HT-29 (cell line): ENCODE measurements around the gene THAP7. TPM values are rescaled to one million over a fixed set of nuclear protein-coding genes. Genes with fewer than 3 reads are reported as not detected.

Source experiments
- DNase-seq: peaks from one replicate; pipeline ENCODE4 v3.0.0-alpha.2; 2015; ENCODE audit warnings: low spot score
- total RNA-seq: library from RNA; depleted of rRNA; stranded (reverse); fragments of >200 nt; shearing (Covaris generic); gene quantifications from 2 replicates; pipeline ENCODE4 v1.2.3, GENCODE V29; 2014

The THAP7 gene
- total RNA-seq, 1 experiment from 2014 or later: 60.1 TPM

DNA sequence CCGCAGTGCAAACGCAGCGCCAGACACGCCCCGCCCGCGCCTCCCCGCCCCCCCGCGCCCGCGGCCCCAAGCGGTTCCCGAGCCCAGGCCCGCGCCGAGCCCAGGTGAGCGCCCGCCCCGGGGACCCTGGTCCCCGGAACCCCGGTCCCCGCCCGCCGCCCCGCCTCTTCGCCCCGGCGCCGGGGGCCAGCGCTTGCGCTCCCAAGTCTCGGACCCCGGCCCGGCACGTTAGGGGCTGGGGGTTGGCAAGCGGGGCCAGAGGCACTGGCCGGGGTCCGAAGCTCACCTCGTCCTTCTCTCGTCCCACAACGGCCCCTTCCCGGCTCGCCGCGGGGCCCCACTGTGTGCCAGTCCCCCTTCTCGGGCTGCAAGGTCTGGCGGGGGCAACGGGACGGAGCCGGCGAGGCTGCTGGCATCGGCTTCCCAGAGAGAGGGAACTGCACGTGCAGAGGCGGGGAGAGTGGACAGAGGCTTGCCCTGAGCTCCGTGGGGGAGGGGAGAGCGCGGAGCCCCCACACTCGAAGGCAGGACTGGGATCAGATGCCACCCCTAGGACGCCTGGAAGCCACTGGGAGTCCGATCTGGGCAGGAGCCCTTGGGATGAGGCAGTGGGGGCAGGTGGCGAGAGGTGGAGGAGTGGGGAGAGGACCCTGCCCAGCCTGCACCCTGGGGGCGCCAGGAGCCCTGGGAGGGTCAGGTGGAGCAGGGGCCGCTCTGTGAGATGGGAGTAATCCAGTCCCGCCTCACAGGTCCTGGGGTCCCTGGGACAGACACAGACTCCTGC, 36.6 kb downstream of the THAP7 start:
- no peak for DNase-seq

DNA sequence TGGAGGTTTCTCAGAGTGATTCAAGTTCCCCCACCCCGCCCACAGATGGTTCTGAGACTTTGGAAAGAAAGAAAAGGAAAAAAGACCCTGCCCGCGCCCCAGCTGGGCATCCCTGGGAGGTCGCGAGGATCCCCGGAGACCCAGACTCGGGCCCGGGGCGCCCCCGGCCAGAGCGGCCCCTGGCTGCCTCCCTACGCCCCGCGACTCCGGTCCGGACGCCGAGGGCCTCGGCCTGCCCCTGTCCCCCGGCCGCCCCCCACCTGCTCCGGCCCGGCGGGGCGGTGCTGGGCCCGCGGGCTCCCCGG, 37.2 kb downstream of the THAP7 start:
- DNase-seq: no peak

- no peak for DNase-seq
These were observed 37.7 kb downstream of the THAP7 start for GRCh38 chr22:20964090-20964798.

- DNase-seq: no peak
These were observed 38.5 kb downstream of the THAP7 start for GRCh38 chr22:20963201-20964052.

- no peak for DNase-seq
These were observed 39.4 kb downstream of the THAP7 start for GRCh38 chr22:20962491-20962945.

- DNase-seq: no peak
These were observed 41.3 kb downstream of the THAP7 start for GRCh38 chr22:20960609-20961008.

- no peak for DNase-seq
These were observed 42.1 kb downstream of the THAP7 start for GRCh38 chr22:20959578-20960461.

DNA sequence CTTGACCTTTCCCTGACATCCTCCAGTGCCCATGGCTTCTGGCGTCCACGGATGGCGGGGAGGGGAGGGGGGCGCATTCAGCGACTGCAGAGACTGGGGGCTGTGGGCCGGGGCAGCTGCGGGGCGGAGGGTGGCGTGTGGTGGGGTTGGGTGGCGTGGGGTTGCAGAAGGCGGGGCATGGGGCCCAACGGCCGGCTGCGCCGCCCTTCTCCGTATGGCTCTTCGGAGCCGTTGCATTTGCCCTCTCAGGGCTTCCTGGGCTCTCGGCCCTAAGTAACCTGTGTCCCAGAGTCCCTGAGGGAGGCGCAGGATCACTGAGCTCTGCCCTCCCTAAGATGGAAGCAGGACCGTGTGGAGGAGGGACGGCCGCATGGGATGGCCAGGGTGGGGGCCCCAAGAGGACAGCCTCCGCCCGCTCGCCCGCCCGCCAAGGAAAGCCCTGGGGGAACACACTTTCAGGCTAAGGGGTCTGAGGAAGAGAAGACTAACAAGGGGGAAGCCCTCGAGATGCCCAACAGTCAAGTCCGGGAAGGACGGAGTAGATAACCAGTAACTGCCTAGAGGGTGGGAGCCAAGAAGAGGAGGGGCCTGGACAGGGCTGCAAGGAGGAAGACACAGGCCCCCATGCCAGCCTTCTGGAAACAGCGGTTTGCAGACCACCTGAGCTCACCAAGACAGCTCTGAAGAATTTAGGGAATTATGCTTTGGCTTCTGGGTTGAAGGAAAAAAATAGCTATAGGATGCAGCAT, 44.1 kb downstream of the THAP7 start:
- peak; percentile 97 for DNase-seq

- DNase-seq: peak; percentile 85
These were observed 44.7 kb downstream of the THAP7 start for GRCh38 chr22:20957102-20957682.

DNA sequence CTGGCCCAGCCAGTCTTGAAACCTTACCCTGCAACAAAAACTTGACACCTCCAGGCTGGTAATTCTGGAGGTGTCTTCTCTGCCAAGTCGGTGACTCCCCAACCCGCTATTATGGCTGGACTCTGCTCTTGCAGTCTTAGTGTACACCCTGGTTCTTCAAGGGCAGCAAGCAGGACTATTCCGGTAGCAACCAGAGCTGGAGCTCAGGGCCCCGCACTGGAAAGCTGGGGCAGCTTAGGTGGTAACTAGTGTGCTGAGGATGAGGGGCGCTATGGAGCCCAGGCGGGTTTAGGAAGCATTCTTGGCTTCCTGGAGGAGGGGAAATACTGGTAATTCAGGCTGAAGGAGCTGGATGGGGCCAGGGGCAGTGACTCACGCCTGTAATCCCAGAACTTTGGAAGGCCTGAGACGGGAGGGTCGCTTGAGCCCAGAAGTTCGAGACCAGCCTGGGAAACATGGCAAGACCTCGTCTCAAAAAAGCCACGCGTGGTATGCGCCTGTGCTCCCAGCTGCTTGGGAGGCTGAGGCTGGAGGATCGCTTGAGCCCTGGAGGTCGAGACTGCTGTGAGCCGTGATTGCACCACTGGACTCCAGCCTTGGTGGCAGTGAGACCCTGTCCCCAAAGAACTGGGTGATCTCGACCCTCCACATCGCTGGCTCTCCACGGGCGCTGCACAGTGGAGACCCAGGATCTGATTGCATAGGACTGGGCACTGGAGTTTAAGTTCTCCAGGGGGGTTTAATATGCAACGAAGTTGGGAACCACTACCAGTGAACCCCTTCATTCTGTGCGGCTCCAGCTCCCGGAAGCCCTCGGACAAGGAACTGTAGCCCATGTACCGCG, 45.4 kb downstream of the THAP7 start:
- peak; percentile 90 for DNase-seq

GRCh38 chr22:20955548-20955947, 46.4 kb downstream of the THAP7 start:
- DNase-seq: no peak

DNA sequence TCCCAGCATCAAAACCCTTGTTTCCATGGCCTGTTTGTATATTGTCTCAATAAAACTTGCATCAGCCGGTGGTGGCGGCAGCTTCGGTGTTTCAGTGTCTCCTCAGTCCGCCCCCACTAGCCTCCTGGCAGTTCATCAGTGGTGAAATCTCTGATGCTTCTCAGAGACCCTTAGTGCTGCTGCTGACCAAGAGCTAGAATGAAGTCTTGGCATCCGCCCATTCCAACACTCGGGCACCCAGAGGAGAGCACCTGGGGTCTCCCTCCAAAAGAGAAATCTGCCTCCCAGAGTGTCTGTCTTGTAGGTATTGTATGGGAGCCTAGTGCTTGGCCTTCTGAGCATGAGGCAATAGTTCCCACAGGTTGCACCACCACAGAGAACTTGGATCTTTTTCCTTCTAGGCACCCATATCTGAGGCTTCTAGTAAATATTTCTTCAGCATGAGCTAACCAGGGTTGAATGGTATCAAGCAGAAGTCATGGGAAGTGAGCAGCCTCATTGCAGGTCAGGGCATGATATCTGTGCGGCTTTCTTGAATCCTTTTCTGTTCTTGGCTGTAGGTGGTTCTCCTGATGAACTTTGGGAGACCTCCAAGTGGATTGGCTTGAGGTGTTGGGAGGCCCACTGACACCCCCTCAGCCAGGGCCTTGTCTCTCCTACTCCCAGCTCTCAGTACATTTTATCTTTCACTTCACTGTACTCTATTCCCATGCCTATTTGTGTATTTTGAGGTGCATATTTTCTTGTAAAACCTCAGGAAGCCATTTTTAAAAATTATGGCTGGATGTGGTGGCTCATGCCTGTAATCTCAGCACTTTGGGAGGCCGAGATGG, 48.0 kb downstream of the THAP7 start:
- no peak for DNase-seq

DNA sequence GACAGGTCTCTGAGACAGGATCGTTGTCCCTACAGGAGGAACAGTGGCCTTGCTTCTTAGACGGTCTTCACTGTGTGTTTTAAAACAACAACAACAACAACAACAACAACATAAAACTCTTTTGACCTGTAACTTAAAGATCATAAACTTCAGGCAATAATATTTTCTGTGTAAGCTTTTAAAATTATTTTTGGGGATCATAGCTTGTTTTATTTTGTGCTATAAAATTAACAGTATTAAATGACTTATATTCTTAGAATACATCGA, 48.6 kb downstream of the THAP7 start:
- no peak for DNase-seq

DNA sequence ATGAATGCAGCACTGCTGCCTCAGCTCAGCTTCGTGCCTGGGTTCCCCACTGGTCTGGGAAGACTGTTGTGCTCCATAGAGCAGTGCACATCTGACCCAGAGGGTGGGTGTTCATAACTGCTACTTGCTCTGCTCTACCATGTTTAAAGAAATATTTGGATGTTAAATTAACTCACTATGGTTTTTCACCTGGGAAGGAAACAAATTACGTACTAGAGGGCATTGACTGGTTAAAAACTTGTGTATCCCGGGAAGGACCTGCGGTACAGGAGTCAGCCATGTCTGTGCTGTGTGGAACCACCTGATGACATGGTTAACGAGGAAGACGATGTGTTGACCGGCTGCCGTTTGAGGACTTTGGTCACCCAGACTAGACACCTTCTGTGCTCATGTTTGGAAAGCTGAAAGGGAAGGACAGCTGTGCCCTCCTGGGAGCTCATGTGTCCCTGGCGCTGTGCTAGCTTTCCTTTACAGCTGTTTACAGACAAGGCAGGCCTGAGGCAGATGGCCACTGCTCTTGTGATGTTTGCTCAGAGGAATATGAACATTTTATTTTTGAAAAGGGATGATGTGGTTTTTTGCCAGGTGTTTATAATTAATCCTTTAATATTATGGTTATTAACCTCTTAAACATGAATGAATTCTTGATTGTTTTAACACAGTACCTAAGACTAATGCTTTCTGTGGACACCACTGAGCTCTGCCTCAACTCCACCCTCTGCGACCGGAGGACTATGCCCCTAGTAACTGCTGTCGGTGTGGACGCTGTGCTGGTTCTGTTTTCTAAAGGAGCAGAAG, 49.2 kb downstream of the THAP7 start:
- DNase-seq: peak; percentile 62

GRCh38 chr22:20951932-20952380, 50.0 kb downstream of the THAP7 start:
- DNase-seq: no peak

GRCh38 chr22:20951151-20951931, 50.6 kb downstream of the THAP7 start:
- peak; percentile 85 for DNase-seq

- no peak for DNase-seq
These were observed 52.2 kb downstream of the THAP7 start for GRCh38 chr22:20949698-20950183.
